Gastrocnemius medialis (tissue), 4 donors: ENCODE results near the gene COPS8. TPM values are rescaled to one million over a fixed set of nuclear protein-coding genes. Genes with fewer than 3 reads are reported as not detected.
A peak's percentile ranks its signal among the peaks of the same experiment; 100 is the strongest.

Experiments
- ATAC-seq, 2 donors: fragments of 150-250 bp; one replicate each; pipeline ENCODE4 v1.9.1; 2016
- DNase-seq, 2 donors: peaks; one replicate each; pipeline ENCODE4 v3.0.0-alpha.2; 2019
- H3K27ac ChIP-seq, 4 donors: fragments of 200-600 bp; sonication (generic); 1 replicate in 1 of 4; 2 replicates in 3 of 4; pipeline ENCODE4 v1.5.1; 2016 to 2018; ENCODE audit warnings: mild to moderate bottlenecking in 2 of 4, moderate library complexity in 1 of 4
- H3K27me3 ChIP-seq, 3 donors: fragments of 200-600 bp; sonication (generic) in 2 of 3; 1 replicate in 1 of 3; 2 replicates in 2 of 3; pipeline versions ENCODE4 v1.5.1 to v1.6.0; 2016 to 2019; ENCODE audit warnings: mild to moderate bottlenecking in 1 of 3, moderate library complexity in 1 of 3
- H3K36me3 ChIP-seq, 2 donors: fragments of 200-600 bp; sonication (generic) in 1 of 2; one replicate each; pipeline ENCODE4 v1.5.1; 2017 to 2018
- H3K4me1 ChIP-seq, 2 donors: fragments of 200-600 bp; sonication (generic) in 1 of 2; one replicate each; pipeline ENCODE4 v1.5.1; 2016 to 2017; ENCODE audit warnings: mild to moderate bottlenecking in 2 of 2
- H3K4me3 ChIP-seq, 4 donors: fragments of 200-600 bp; sonication (generic) in 3 of 4; 1 replicate in 1 of 4; 2 replicates in 3 of 4; pipeline ENCODE4 v1.5.1; 2016 to 2019; ENCODE audit warnings: mild to moderate bottlenecking in 2 of 4
- H3K9me3 ChIP-seq, 3 donors: fragments of 200-600 bp; sonication (generic) in 2 of 3; 1 replicate in 1 of 3; 2 replicates in 2 of 3; pipeline ENCODE4 v1.5.1; 2016 to 2019
- CTCF ChIP-seq, 5 experiments: fragments of 450-650 bp in 3 of 5; fragments of 200-600 bp in 2 of 5; sonication (generic) in 2 of 5; IDR thresholded peaks in 4 of 5; conservative IDR thresholded peaks in 1 of 5; 1 replicate in 4 of 5; 2 replicates in 1 of 5; pipeline ENCODE4 v1.5.1; 2016 to 2019; ENCODE audit warnings: antibody characterized with exemption in 5 of 5, mild to moderate bottlenecking in 3 of 5, moderate library complexity in 3 of 5
- POLR2A ChIP-seq, 2 donors: fragments of 450-650 bp; IDR thresholded peaks; one replicate each; pipeline ENCODE4 v1.6.1; 2017; ENCODE audit warnings: antibody characterized with exemption in 2 of 2, mild to moderate bottlenecking in 2 of 2, moderate library complexity in 2 of 2
- in situ Hi-C, 4 donors: fragments of 200-750 bp; cut with MboI; loops; one replicate each; pipeline versions ENCODE4 v1.15.0 to v1.8.0; 2017; ENCODE audit warnings: low sequenced_read_pairs in 4 of 4
- intact Hi-C: fragments of 100-400 bp; cut with DNase I; formaldehyde crosslinking; loops from one replicate; pipeline ENCODE4 v1.15.1; 2023; ENCODE audit warnings: low total_unique reads
- total RNA-seq, 4 donors: library from RNA; depleted of rRNA; stranded (reverse); fragments of >200 nt; gene quantifications; one replicate each; pipeline versions ENCODE4 v1.1.0 to v1.2.3, GENCODE V29; 2016

COPS8 gene
- total RNA-seq, 4 donors from 2014 or later: 353 to 709 (median 642) TPM

- no peaks in the 10 kb centered on the region for H3K36me3 ChIP-seq
- TF ChIP-seq CTCF (IDR thresholded peaks at IDR 0.05 in 4 of 5, conservative IDR thresholded peaks at IDR 0.05 in 1 of 5): no peak
- no peak for TF ChIP-seq POLR2A (IDR thresholded peaks at IDR 0.05)
- no peak overlapping the region for H3K4me3 ChIP-seq
- intact Hi-C loops: no loop called here
- H3K9me3 ChIP-seq: no peaks in the 10 kb centered on the region
- H3K4me1 ChIP-seq: no peaks in the 10 kb centered on the region
- in situ Hi-C loops: loop anchor here (25.0 kb wide), 2 partner anchors 1279 to 1304 kb away; no protein-coding TSS in a partner anchor
- H3K27me3 ChIP-seq: no peaks in the 10 kb centered on the region
- H3K27ac ChIP-seq: no peak overlapping the region
- ATAC-seq (no peak), DNase-seq (no peak)
These were observed 19.3 kb upstream of the COPS8 start for GRCh38 chr2:237066396-237066795.

- Histone ChIP-seq H3K27me3 (no peaks in the 10 kb centered on the region), H3K4me1 (no peaks in the 10 kb centered on the region), H3K9me3 (no peaks in the 10 kb centered on the region), H3K4me3 (no peak overlapping the region), H3K36me3 (no peaks in the 10 kb centered on the region), H3K27ac (no peak overlapping the region)
- intact Hi-C loops: no loop called here
- ATAC-seq (no peak), DNase-seq (no peak)
- in situ Hi-C loops: loop anchor here (25.0 kb wide), 2 partner anchors 1281 to 1306 kb away; no protein-coding TSS in a partner anchor
- TF ChIP-seq CTCF (IDR thresholded peaks at IDR 0.05 in 4 of 5, conservative IDR thresholded peaks at IDR 0.05 in 1 of 5): no peak
- no peak for TF ChIP-seq POLR2A (IDR thresholded peaks at IDR 0.05)
These were observed 17.6 kb upstream of the COPS8 start for GRCh38 chr2:237068005-237068576.

GRCh38 chr2:237072067-237072931, 13.4 kb upstream of the COPS8 start:
- intact Hi-C loops: loop anchor here (1.0 to 10.0 kb wide), 2 partner anchors 719 to 1307 kb away; no protein-coding TSS in a partner anchor
- H3K4me3 ChIP-seq: no peak overlapping the region
- DNase-seq (peak in 1 of 2 donors; percentile 53), ATAC-seq (peak; percentile 60 to 71)
- no peaks in the 10 kb centered on the region for H3K4me1 ChIP-seq
- no peak overlapping the region for H3K27ac ChIP-seq
- H3K36me3 ChIP-seq: no peaks in the 10 kb centered on the region
- H3K27me3 ChIP-seq: no peaks in the 10 kb centered on the region
- in situ Hi-C loops: loop anchor here (5.0 to 25.0 kb wide), 4 partner anchors 725 to 1310 kb away; no protein-coding TSS in a partner anchor
- no peaks in the 10 kb centered on the region for H3K9me3 ChIP-seq
- TF ChIP-seq POLR2A (IDR thresholded peaks at IDR 0.05) (no peak), CTCF (IDR thresholded peaks at IDR 0.05 in 4 of 5, conservative IDR thresholded peaks at IDR 0.05 in 1 of 5) (peak; percentile 86 to 98 (median 91))

GRCh38 chr2:237073552-237073951, 12.1 kb upstream of the COPS8 start:
- Histone ChIP-seq H3K36me3 (no peaks in the 10 kb centered on the region), H3K4me3 (no peak overlapping the region), H3K27ac (no peak overlapping the region), H3K4me1 (no peaks in the 10 kb centered on the region), H3K27me3 (no peaks in the 10 kb centered on the region), H3K9me3 (no peaks in the 10 kb centered on the region)
- no peak for TF ChIP-seq POLR2A (IDR thresholded peaks at IDR 0.05)
- no peak for TF ChIP-seq CTCF (IDR thresholded peaks at IDR 0.05 in 4 of 5, conservative IDR thresholded peaks at IDR 0.05 in 1 of 5)
- in situ Hi-C loops: loop anchor here (5.0 to 25.0 kb wide), 4 partner anchors 726 to 1311 kb away; no protein-coding TSS in a partner anchor
- DNase-seq (no peak), ATAC-seq (no peak)
- intact Hi-C loops: loop anchor here (10.0 kb wide), 1 partner anchor 1309 kb away; no protein-coding TSS in a partner anchor
